HCT116 (cell line): ENCODE data around the gene IFT74. TPM values are rescaled to one million over a fixed set of nuclear protein-coding genes. Genes with fewer than 3 reads are reported as not detected.

Experiments used
- ATAC-seq: fragments of 200-7000 bp; cut with Tn5 transposase; 2 replicates; pipeline ENCODE4 v1.9.1; 2020; ENCODE audit warnings: mild to moderate bottlenecking, moderate library complexity
- BruUV-seq: library from RNA; stranded (reverse); fragments of 400-500 nt; replicated peaks from 2 replicates; lab custom pipeline; 2021; lab: Mats Ljungman, UMichigan
- CTCF ChIA-PET: fragments of 300-600 bp; sonication (Branson Sonifier 250); formaldehyde crosslinking; loops from one replicate; lab custom pipeline; 2021; ENCODE audit warnings: antibody characterized with exemption; lab: Charles Lee
- POLR2A ChIA-PET: fragments of 300-600, 350-600 bp; sonication (Branson Sonifier 250); formaldehyde crosslinking; loops from one replicate; lab custom pipeline; 2021; ENCODE audit warnings: antibody characterized with exemption; lab: Charles Lee
- RAD21 ChIA-PET, 2 experiments: fragments of 300-600 bp; sonication (Branson Sonifier 250); formaldehyde crosslinking; loops; one replicate each; lab custom pipeline; 2023; ENCODE audit warnings: low total read pairs in 2 of 2; ENCODE audit not compliant: uncharacterized antibody in 2 of 2, unreplicated experiment in 2 of 2, low non-redundant PET in 1 of 2; lab: Charles Lee
- DNase-seq: peaks from one replicate; pipeline ENCODE4 v3.0.0-alpha.2; 2010; ENCODE audit warnings: low read depth, low spot score
- H2AFZ ChIP-seq: fragments of 200-600 bp; shearing (Covaris generic), sonication (generic); 2 replicates; pipeline ENCODE4 v1.6.1; 2017; ENCODE audit warnings: low read depth, mixed run types, mixed read lengths, antibody characterized with exemption, low read length; ENCODE audit not compliant: poor library complexity, severe bottlenecking
- H3K27ac ChIP-seq: 2 replicates; pipeline ENCODE4 v1.5.1; 2012; ENCODE audit warnings: low read depth, low read length
- H3K27me3 ChIP-seq: fragments of 200-600 bp; sonication (generic); 2 replicates; pipeline ENCODE4 v1.6.1; 2016; ENCODE audit warnings: mixed run types, low read length, mixed read lengths; ENCODE audit not compliant: insufficient read depth
- H3K36me3 ChIP-seq, 2 experiments: fragments of 200-500 bp in 1 of 2; fragments of 200-600 bp in 1 of 2; sonication (Bioruptor generic) in 1 of 2; sonication (generic) in 1 of 2; 2 replicates each; pipeline versions ENCODE4 v1.5.1 to v1.6.1; 2014 to 2016; ENCODE audit warnings: low read length in 2 of 2, inconsistent platforms in 1 of 2, mixed read lengths in 1 of 2, mixed run types in 1 of 2; ENCODE audit not compliant: insufficient read depth in 2 of 2, control insufficient read depth in 1 of 2
- H3K4me1 ChIP-seq, 2 experiments: fragments of 200-600 bp in 1 of 2; sonication (generic) in 1 of 2; 2 replicates each; pipeline versions ENCODE4 v1.5.1 to v1.6.1; 2012 to 2017; ENCODE audit warnings: low read length in 2 of 2, inconsistent platforms in 1 of 2, mild to moderate bottlenecking in 1 of 2, mixed read lengths in 1 of 2, mixed run types in 1 of 2, moderate library complexity in 1 of 2; ENCODE audit not compliant: insufficient read depth in 2 of 2, control insufficient read depth in 1 of 2
- H3K4me2 ChIP-seq: fragments of 200-600 bp; sonication (generic); 2 replicates; pipeline ENCODE4 v1.6.1; 2017; ENCODE audit warnings: mixed run types, low read length, mixed read lengths
- H3K4me3 ChIP-seq, 2 experiments: fragments of 200-600 bp in 1 of 2; sonication (generic) in 1 of 2; replicated peaks in 1 of 2; 2 replicates each; pipeline ENCODE4 v1.5.1; 2011 to 2016; ENCODE audit warnings: low read length in 2 of 2, control low read depth in 1 of 2, low read depth in 1 of 2, mild to moderate bottlenecking in 1 of 2, mixed read lengths in 1 of 2, mixed run types in 1 of 2
- H3K79me2 ChIP-seq: fragments of 200-600 bp; sonication (generic); 2 replicates; pipeline ENCODE4 v1.6.1; 2017; ENCODE audit warnings: mild to moderate bottlenecking, mixed run types, low read length, moderate library complexity, mixed read lengths; ENCODE audit not compliant: insufficient read depth
- H3K9ac ChIP-seq: fragments of 200-600 bp; sonication (generic); 2 replicates; pipeline ENCODE4 v1.6.1; 2016; ENCODE audit warnings: low read length, mixed read lengths
- H3K9me2 ChIP-seq: fragments of 200-600 bp; sonication (generic), shearing (Covaris generic); 2 replicates; pipeline ENCODE4 v1.6.1; 2017; ENCODE audit warnings: mixed run types, mild to moderate bottlenecking, moderate library complexity; ENCODE audit not compliant: insufficient read depth
- H3K9me3 ChIP-seq, 2 experiments: fragments of 200-500 bp in 1 of 2; fragments of 200-600 bp in 1 of 2; sonication (Bioruptor generic) in 1 of 2; sonication (generic) in 1 of 2; 2 replicates each; pipeline ENCODE4 v1.6.1; 2014 to 2017; ENCODE audit warnings: low read length in 2 of 2, mixed read lengths in 2 of 2, inconsistent platforms in 1 of 2, low read depth in 1 of 2, mild to moderate bottlenecking in 1 of 2, mixed run types in 1 of 2, moderate library complexity in 1 of 2; ENCODE audit not compliant: control insufficient read depth in 1 of 2, insufficient read depth in 1 of 2
- H4K20me1 ChIP-seq: fragments of 200-600 bp; sonication (generic), shearing (Covaris generic); 2 replicates; pipeline ENCODE4 v1.6.1; 2017; ENCODE audit warnings: mixed run types, mild to moderate bottlenecking, moderate library complexity; ENCODE audit not compliant: insufficient read depth
- CBX3 ChIP-seq: IDR thresholded peaks from 2 replicates; pipeline ENCODE4 v1.6.1; 2012; ENCODE audit warnings: low read depth
- EZH2phosphoT487 ChIP-seq: fragments of 200-600 bp; IDR thresholded peaks from 2 replicates; pipeline ENCODE4 v1.6.1; 2018; ENCODE audit warnings: antibody characterized with exemption, borderline replicate concordance
- FOSL1 ChIP-seq: IDR thresholded peaks from 2 replicates; pipeline ENCODE4 v1.6.1; 2012; ENCODE audit warnings: low read depth
- JUND ChIP-seq: IDR thresholded peaks from 2 replicates; pipeline ENCODE4 v1.6.1; 2012
- POLR2A ChIP-seq: IDR thresholded peaks from 2 replicates; pipeline ENCODE4 v1.7.0; 2011; ENCODE audit warnings: borderline replicate concordance; ENCODE audit not compliant: insufficient read depth, insufficient read length; ENCODE audit errors: extremely low read depth
- SIN3A ChIP-seq: IDR thresholded peaks from 2 replicates; pipeline ENCODE4 v1.6.1; 2012; ENCODE audit warnings: low read depth
- SP1 ChIP-seq: IDR thresholded peaks from 2 replicates; pipeline ENCODE4 v1.6.1; 2012; ENCODE audit warnings: low read depth
- SRF ChIP-seq: IDR thresholded peaks from 2 replicates; pipeline ENCODE4 v1.6.1; 2012; ENCODE audit warnings: low read depth
- intact Hi-C: fragments of 100-400 bp; cut with micrococcal nuclease; formaldehyde crosslinking; loops from 2 replicates; pipeline ENCODE4 v1.10.0; 2022
- total RNA-seq: library from RNA; stranded (reverse); gene quantifications from one replicate; pipeline ENCODE4 v1.2.1, GENCODE V29; 2021; ENCODE audit not compliant: unreplicated experiment
- TF ChIP-seq, protein P1 (sequence below): IDR thresholded peaks from 2 replicates; pipeline ENCODE4 v1.6.1; 2011; ENCODE audit warnings: mild to moderate bottlenecking, low read length, moderate library complexity; ENCODE audit not compliant: insufficient replicate concordance; ENCODE audit errors: extremely low read depth
- TF ChIP-seq, protein P2 (sequence below): IDR thresholded peaks from 2 replicates; pipeline ENCODE4 v1.6.1; 2012

Gene IFT74
- total RNA-seq, 1 experiment from 2014 or later, result 18.2 TPM

DNA sequence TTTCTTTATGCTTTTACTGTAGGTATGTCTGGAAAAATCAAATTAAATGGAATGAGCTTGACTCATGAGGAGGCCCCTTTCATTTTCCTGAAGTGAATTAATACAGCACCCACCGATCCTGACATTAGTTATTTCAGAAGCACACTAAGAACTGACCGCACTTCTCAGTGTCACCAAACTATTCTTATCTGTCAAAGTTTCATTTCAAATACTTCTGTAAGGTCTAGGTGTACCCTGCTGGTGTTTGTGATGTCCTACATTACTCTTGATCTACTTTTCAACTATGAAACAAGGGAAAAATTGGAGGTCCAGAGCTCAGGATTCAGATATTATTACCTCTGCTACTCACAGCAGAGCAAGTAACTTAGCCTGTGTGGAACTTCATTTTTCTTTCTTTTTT lies 151.0 kb downstream of the IFT74 start:
- no peaks in the 10 kb centered on the region for H3K27me3 ChIP-seq
- peaks cover 11 to 14% of the 10 kb centered on the region in 2 experiments for H3K4me1 ChIP-seq
- no peak overlapping the region for H3K4me2 ChIP-seq
- H3K79me2 ChIP-seq, result no peaks in the 10 kb centered on the region
- no TSS peak for BruUV-seq
- ChIA-PET CTCF (no interaction called here), RAD21 (no interaction called here), POLR2A (no interaction called here)
- H3K4me3 ChIP-seq, result no peak overlapping the region
- H3K27ac ChIP-seq, result no peak overlapping the region
- H3K36me3 ChIP-seq, result no peaks in the 10 kb centered on the region
- no peaks in the 10 kb centered on the region for H3K9me3 ChIP-seq
- no peaks in the 10 kb centered on the region for H3K9me2 ChIP-seq
- ATAC-seq (no peak), DNase-seq (no peak)
- H3K9ac ChIP-seq, result no peak overlapping the region
- H4K20me1 ChIP-seq, result no peaks in the 10 kb centered on the region
- H2AFZ ChIP-seq, result no peak overlapping the region
- TF ChIP-seq EZH2phosphoT487 (no peak), FOSL1 (no peak), CBX3 (no peak), POLR2A (no peak), JUND (no peak)
- TF ChIP-seq, protein P1, sequence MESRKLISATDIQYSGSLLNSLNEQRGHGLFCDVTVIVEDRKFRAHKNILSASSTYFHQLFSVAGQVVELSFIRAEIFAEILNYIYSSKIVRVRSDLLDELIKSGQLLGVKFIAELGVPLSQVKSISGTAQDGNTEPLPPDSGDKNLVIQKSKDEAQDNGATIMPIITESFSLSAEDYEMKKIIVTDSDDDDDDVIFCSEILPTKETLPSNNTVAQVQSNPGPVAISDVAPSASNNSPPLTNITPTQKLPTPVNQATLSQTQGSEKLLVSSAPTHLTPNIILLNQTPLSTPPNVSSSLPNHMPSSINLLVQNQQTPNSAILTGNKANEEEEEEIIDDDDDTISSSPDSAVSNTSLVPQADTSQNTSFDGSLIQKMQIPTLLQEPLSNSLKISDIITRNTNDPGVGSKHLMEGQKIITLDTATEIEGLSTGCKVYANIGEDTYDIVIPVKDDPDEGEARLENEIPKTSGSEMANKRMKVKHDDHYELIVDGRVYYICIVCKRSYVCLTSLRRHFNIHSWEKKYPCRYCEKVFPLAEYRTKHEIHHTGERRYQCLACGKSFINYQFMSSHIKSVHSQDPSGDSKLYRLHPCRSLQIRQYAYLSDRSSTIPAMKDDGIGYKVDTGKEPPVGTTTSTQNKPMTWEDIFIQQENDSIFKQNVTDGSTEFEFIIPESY, result no peak
- intact Hi-C loops, result no loop called here

DNA sequence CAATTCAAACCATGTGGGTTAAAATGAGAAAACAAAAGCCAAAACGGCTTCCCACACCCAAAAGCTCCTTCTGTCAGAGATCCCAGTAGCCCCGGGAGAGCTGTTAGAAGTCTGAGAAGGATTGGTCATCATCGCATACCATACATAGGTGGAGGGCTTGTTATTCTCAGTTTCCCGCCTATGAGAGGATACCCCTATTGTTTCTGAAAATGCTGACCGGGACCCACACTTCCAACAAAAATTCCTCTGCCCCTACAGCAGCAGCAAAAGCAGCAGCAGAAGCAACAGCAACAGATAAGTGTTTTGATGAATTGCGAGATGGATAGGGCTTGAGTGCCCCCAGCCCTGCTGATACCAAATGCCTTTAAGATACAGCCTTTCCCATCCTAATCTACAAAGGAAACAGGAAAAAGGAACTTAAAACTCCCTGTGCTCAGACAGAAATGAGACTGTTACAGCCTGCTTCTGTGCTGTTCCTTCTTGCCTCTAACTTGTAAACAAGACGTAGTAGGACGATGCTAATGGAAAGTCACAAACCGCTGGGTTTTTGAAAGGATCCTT lies 152.8 kb downstream of the IFT74 start, which contains the start of gene TEK:
Gene TEK (plus strand): TSS at position 245 of the 561 bp plus-strand sequence. CDS start 366 bp downstream, outside the sequence.
- CTCF ChIA-PET, result no interaction called here
- no TSS peak for BruUV-seq
- Histone ChIP-seq H3K79me2 (no peaks in the 10 kb centered on the region), H3K4me1 (peaks cover 11 to 14% of the 10 kb centered on the region in 2 experiments), H3K36me3 (no peaks in the 10 kb centered on the region), H3K4me3 (no peak within 1 kb of the TSS), H3K4me2 (no peak within 1 kb of the TSS), H3K9ac (no peak within 1 kb of the TSS), H4K20me1 (no peaks in the 10 kb centered on the region), H3K9me3 (no peaks in the 10 kb centered on the region), H3K9me2 (no peaks in the 10 kb centered on the region), H3K27me3 (no peaks in the 10 kb centered on the region), H2AFZ (no peak within 1 kb of the TSS), H3K27ac (no peak within 1 kb of the TSS)
- RAD21 ChIA-PET, result no interaction called here
- no peak for ATAC-seq
- POLR2A ChIA-PET, result no interaction called here
- no peak for TF ChIP-seq SRF
- TF ChIP-seq, protein P2, sequence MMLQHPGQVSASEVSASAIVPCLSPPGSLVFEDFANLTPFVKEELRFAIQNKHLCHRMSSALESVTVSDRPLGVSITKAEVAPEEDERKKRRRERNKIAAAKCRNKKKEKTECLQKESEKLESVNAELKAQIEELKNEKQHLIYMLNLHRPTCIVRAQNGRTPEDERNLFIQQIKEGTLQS, result no peak
- TF ChIP-seq SIN3A, result no peak
- TF ChIP-seq SP1, result no peak
- intact Hi-C loops, result no loop called here
- DNase-seq, result no peak
